Suprapubic skin (tissue), 4 donors: ENCODE data around the gene S100PBP. TPM values are rescaled to one million over a fixed set of nuclear protein-coding genes. Genes with fewer than 3 reads are reported as not detected.

Experiments used
- DNase-seq, 2 donors: peaks; one replicate each; pipeline ENCODE4 v3.0.0-alpha.2; 2019; ENCODE audit warnings: low spot score in 2 of 2
- H3K27ac ChIP-seq: fragments of 200-600 bp; sonication (generic); one replicate; pipeline ENCODE4 v1.5.1; 2019
- H3K27me3 ChIP-seq: fragments of 200-600 bp; sonication (generic); one replicate; pipeline ENCODE4 v1.5.1; 2019
- H3K36me3 ChIP-seq: fragments of 200-600 bp; sonication (generic); one replicate; pipeline ENCODE4 v1.5.1; 2019
- H3K4me1 ChIP-seq: fragments of 200-600 bp; sonication (generic); one replicate; pipeline ENCODE4 v1.5.1; 2019
- H3K4me3 ChIP-seq: fragments of 200-600 bp; sonication (generic); one replicate; pipeline ENCODE4 v1.5.1; 2019; ENCODE audit warnings: mild to moderate bottlenecking
- H3K9me3 ChIP-seq: fragments of 200-600 bp; sonication (generic); one replicate; pipeline ENCODE4 v1.5.1; 2019
- EP300 ChIP-seq: sonication (generic); formaldehyde crosslinking; IDR thresholded peaks from one replicate; pipeline ENCODE4 v1.6.1; 2017; ENCODE audit warnings: antibody characterized with exemption
- POLR2A ChIP-seq, 2 donors: fragments of 450-650 bp; IDR thresholded peaks; one replicate each; pipeline ENCODE4 v1.6.1; 2017; ENCODE audit warnings: antibody characterized with exemption in 2 of 2, mild to moderate bottlenecking in 2 of 2, moderate library complexity in 2 of 2
- POLR2AphosphoS5 ChIP-seq, 3 donors: sonication (generic); formaldehyde crosslinking; IDR thresholded peaks; one replicate each; pipeline ENCODE4 v1.6.1; 2017; ENCODE audit warnings: antibody characterized with exemption in 3 of 3
- WGBS: methylation state at CpG from one replicate; pipeline ENCODE4 v1.1.5; 2018; 5-methylcytosine and 5-hydroxymethylcytosine counted together
- total RNA-seq, 4 donors: library from RNA; depleted of rRNA; stranded (reverse); fragments of >200 nt; gene quantifications; one replicate each; pipeline ENCODE4 v1.1.0, GENCODE V29; 2016
- TF ChIP-seq, protein P1 (sequence below), 2 donors: fragments of 200-600 bp in 1 of 2; fragments of 450-650 bp in 1 of 2; sonication (generic) in 1 of 2; IDR thresholded peaks; one replicate each; pipeline ENCODE4 v1.5.1; 2016 to 2019; ENCODE audit warnings: antibody characterized with exemption in 2 of 2, mild to moderate bottlenecking in 1 of 2, moderate library complexity in 1 of 2

The S100PBP gene
- total RNA-seq, 4 donors from 2014 or later, result 8.8 to 39.7 (median 18.1) TPM

DNA sequence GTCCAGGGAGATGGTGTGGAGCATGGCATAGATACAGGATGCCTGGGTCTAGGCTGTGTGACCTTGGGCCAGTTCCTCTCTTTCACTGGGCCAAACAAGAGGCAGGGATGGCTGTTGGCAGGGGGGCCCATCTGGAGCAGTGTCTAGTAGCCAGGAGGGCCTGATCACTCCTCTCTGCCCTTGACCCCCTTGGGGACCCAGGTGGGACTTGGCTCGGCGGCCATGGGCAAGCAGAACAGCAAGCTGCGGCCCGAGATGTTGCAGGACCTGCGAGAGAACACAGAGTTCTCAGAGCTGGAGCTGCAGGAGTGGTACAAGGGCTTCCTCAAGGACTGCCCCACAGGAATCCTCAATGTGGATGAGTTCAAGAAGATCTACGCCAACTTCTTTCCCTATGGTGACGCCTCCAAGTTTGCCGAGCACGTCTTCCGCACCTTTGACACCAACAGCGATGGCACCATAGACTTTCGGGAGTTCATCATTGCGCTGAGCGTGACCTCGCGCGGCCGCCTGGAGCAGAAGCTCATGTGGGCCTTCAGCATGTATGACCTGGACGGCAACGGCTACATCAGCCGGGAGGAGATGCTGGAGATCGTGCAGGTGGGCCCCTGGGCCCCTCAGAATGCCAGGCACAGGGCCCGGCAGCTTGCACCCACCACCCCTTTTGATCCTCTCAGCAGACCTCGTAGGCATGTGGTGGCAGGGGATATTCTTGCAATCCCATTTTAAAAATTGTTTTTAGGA is 71.4 kb downstream of the S100PBP start:
- Histone ChIP-seq H3K9me3 (no peaks in the 10 kb centered on the region), H3K36me3 (no peaks in the 10 kb centered on the region), H3K4me1 (peaks cover 30% of the 10 kb centered on the region), H3K27me3 (peaks cover 54% of the 10 kb centered on the region), H3K27ac (no peak overlapping the region), H3K4me3 (no peak overlapping the region)
- 94% methylated on average over 19 of the region's 24 CpGs for WGBS
- DNase-seq, result no peak
- TF ChIP-seq EP300 (no peak), POLR2AphosphoS5 (IDR thresholded peaks at IDR 0.05) (no peak), POLR2A (IDR thresholded peaks at IDR 0.05) (no peak)
- TF ChIP-seq, protein P1, sequence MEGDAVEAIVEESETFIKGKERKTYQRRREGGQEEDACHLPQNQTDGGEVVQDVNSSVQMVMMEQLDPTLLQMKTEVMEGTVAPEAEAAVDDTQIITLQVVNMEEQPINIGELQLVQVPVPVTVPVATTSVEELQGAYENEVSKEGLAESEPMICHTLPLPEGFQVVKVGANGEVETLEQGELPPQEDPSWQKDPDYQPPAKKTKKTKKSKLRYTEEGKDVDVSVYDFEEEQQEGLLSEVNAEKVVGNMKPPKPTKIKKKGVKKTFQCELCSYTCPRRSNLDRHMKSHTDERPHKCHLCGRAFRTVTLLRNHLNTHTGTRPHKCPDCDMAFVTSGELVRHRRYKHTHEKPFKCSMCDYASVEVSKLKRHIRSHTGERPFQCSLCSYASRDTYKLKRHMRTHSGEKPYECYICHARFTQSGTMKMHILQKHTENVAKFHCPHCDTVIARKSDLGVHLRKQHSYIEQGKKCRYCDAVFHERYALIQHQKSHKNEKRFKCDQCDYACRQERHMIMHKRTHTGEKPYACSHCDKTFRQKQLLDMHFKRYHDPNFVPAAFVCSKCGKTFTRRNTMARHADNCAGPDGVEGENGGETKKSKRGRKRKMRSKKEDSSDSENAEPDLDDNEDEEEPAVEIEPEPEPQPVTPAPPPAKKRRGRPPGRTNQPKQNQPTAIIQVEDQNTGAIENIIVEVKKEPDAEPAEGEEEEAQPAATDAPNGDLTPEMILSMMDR (IDR thresholded peaks at IDR 0.05), result no peak

DNA sequence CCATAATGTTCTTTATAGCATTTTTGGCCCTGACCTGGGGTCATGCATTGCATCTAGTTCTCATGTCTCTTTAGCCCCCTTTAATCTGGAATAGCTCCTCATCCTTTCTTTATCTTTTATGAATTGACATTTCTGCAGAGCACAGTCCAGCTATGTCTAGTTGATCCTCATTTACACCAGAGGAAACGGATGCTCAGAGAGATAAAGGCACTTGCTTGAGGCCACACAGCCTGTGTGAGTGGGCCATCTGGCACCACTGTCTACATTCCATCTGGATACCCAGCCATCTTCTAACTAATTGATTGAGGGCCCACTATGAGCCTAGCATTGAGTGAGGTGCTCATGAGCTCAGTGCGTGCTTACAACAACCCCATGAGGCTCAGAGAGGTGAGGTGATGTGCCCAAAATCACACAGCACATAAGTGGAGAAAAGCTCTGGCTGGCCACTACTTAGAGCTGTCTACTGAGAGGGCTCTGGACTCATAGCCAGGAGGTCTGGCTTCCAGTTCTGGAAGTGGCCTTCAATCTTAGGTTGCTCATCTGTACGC is 72.4 kb downstream of the S100PBP start:
- Histone ChIP-seq H3K4me3 (no peak overlapping the region), H3K27ac (no peak overlapping the region), H3K9me3 (no peaks in the 10 kb centered on the region), H3K36me3 (no peaks in the 10 kb centered on the region), H3K27me3 (peaks cover 51% of the 10 kb centered on the region), H3K4me1 (peaks cover 30% of the 10 kb centered on the region)
- TF ChIP-seq, protein P1 (IDR thresholded peaks at IDR 0.05), result no peak
- TF ChIP-seq EP300 (no peak), POLR2AphosphoS5 (IDR thresholded peaks at IDR 0.05) (no peak), POLR2A (IDR thresholded peaks at IDR 0.05) (no peak)
- 86% methylated on average over 2 of the region's 3 CpGs for WGBS
- DNase-seq, result no peak

- Histone ChIP-seq H3K9me3 (no peaks in the 10 kb centered on the region), H3K27me3 (peaks cover 42% of the 10 kb centered on the region), H3K27ac (no peak overlapping the region), H3K4me1 (peaks cover 28% of the 10 kb centered on the region), H3K36me3 (no peaks in the 10 kb centered on the region), H3K4me3 (no peak overlapping the region)
- DNase-seq, result no peak
- 98% methylated on average over 2 of the region's 7 CpGs for WGBS
- TF ChIP-seq POLR2AphosphoS5 (IDR thresholded peaks at IDR 0.05) (no peak), EP300 (no peak), POLR2A (IDR thresholded peaks at IDR 0.05) (no peak)
- TF ChIP-seq, protein P1 (IDR thresholded peaks at IDR 0.05), result no peak
These were observed 73.2 kb downstream of the S100PBP start for GRCh38 chr1:32890516-32891240.

- peaks cover 37% of the 10 kb centered on the region for H3K27me3 ChIP-seq
- no peak overlapping the region for H3K27ac ChIP-seq
These were observed 73.8 kb downstream of the S100PBP start for GRCh38 chr1:32891241-32891570.

More at GRCh38 chr1:32891241-32891570, 73.8 kb downstream of the S100PBP start:
- Histone ChIP-seq H3K4me1 (peaks cover 23% of the 10 kb centered on the region), H3K36me3 (no peaks in the 10 kb centered on the region), H3K4me3 (no peak overlapping the region), H3K9me3 (no peaks in the 10 kb centered on the region)
- DNase-seq, result no peak
- WGBS, result 100% methylated on average over 1 of the region's 1 CpG
- no peak for TF ChIP-seq POLR2AphosphoS5 (IDR thresholded peaks at IDR 0.05)
- TF ChIP-seq, protein P1 (IDR thresholded peaks at IDR 0.05), result no peak
- no peak for TF ChIP-seq EP300
- TF ChIP-seq POLR2A (IDR thresholded peaks at IDR 0.05), result no peak
